Prostate gland (tissue), 2 donors: ENCODE data around the gene LAD1. TPM values are rescaled to one million over a fixed set of nuclear protein-coding genes. Genes with fewer than 3 reads are reported as not detected.

Experiments used
- DNase-seq: peaks from one replicate; pipeline ENCODE4 v3.0.0-alpha.2; 2019; ENCODE audit warnings: low spot score
- H3K27ac ChIP-seq, 2 donors: fragments of 200-600 bp; sonication (generic); 2 replicates each; pipeline ENCODE4 v1.5.1; 2017 to 2019
- H3K27me3 ChIP-seq: fragments of 200-600 bp; sonication (generic); replicated peaks from 2 replicates; pipeline ENCODE4 v1.5.1; 2019; ENCODE audit not compliant: insufficient read depth
- H3K36me3 ChIP-seq, 2 donors: fragments of 200-600 bp; sonication (generic); 1 replicate in 1 of 2; 2 replicates in 1 of 2; pipeline versions ENCODE4 v1.5.1 to v1.8.1; 2017 to 2019
- H3K4me1 ChIP-seq: fragments of 200-600 bp; sonication (generic); replicated peaks from 2 replicates; pipeline ENCODE4 v1.5.1; 2019
- H3K4me3 ChIP-seq, 2 donors: fragments of 200-600 bp; sonication (generic); 2 replicates each; pipeline ENCODE4 v1.5.1; 2017 to 2019
- H3K9me3 ChIP-seq: fragments of 200-600 bp; sonication (generic); 2 replicates; pipeline ENCODE4 v1.5.1; 2017
- POLR2A ChIP-seq: fragments of 450-650 bp; IDR thresholded peaks from one replicate; pipeline ENCODE4 v1.6.1; 2016; ENCODE audit warnings: antibody characterized with exemption, mild to moderate bottlenecking
- POLR2AphosphoS5 ChIP-seq: sonication (generic); formaldehyde crosslinking; IDR thresholded peaks from one replicate; pipeline ENCODE4 v1.6.1; 2017; ENCODE audit warnings: antibody characterized with exemption
- WGBS: methylation state at CpG from one replicate; pipeline ENCODE4 v1.1.5; 2018; 5-methylcytosine and 5-hydroxymethylcytosine counted together
- intact Hi-C: fragments of 100-400 bp; cut with DNase I; formaldehyde crosslinking; loops from one replicate; pipeline ENCODE4 v1.14.2; 2022
- total RNA-seq, 2 donors: library from RNA; depleted of rRNA; stranded (reverse); fragments of >200 nt; gene quantifications; one replicate each; pipeline ENCODE4 v1.1.0, GENCODE V29; 2016
- TF ChIP-seq, protein P1 (sequence below), 4 experiments: fragments of 200-600 bp in 2 of 4; fragments of 450-650 bp in 2 of 4; sonication (generic) in 2 of 4; IDR thresholded peaks; 1 replicate in 3 of 4; 2 replicates in 1 of 4; pipeline ENCODE4 v1.5.1; 2016 to 2019; ENCODE audit warnings: antibody characterized with exemption in 4 of 4, mild to moderate bottlenecking in 2 of 4, moderate library complexity in 2 of 4

Gene LAD1
- total RNA-seq, 2 donors from 2014 or later, result 12.8 to 26.8 TPM

DNA sequence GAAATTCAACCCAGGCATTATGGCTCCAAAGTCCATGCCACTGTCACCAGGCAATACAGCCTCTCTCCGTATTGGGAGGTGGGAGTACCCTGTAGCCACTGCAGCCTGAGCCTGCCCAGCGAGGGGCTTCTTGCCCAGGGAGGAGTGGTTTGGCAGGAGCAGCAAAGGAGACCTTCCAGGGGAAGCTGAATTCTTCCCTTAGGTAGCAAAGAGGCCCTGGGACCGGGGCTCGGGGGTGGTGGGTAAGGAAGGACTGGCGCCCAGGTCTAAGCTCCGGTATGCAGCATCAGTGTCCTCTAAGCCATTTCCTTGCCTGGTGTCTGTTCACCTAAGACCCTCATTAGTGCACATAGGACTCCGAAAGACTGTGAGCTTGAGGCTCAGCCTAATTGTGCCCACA lies 38.6 kb downstream of the LAD1 start:
- H3K4me1 ChIP-seq, result no peaks in the 10 kb centered on the region
- WGBS, result 85% methylated on average over 7 of the region's 7 CpGs
- H3K4me3 ChIP-seq, result no peak overlapping the region
- H3K36me3 ChIP-seq, result no peaks in the 10 kb centered on the region
- H3K27me3 ChIP-seq, result no peaks in the 10 kb centered on the region
- no peaks in the 10 kb centered on the region for H3K9me3 ChIP-seq
- no peak for DNase-seq
- no peak overlapping the region for H3K27ac ChIP-seq
- intact Hi-C loops, result loop anchor here (5.0 kb wide), 1 partner anchor 108 kb away; no protein-coding TSS in a partner anchor
- TF ChIP-seq, protein P1, sequence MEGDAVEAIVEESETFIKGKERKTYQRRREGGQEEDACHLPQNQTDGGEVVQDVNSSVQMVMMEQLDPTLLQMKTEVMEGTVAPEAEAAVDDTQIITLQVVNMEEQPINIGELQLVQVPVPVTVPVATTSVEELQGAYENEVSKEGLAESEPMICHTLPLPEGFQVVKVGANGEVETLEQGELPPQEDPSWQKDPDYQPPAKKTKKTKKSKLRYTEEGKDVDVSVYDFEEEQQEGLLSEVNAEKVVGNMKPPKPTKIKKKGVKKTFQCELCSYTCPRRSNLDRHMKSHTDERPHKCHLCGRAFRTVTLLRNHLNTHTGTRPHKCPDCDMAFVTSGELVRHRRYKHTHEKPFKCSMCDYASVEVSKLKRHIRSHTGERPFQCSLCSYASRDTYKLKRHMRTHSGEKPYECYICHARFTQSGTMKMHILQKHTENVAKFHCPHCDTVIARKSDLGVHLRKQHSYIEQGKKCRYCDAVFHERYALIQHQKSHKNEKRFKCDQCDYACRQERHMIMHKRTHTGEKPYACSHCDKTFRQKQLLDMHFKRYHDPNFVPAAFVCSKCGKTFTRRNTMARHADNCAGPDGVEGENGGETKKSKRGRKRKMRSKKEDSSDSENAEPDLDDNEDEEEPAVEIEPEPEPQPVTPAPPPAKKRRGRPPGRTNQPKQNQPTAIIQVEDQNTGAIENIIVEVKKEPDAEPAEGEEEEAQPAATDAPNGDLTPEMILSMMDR (IDR thresholded peaks at IDR 0.05), result no peak
- no peak for TF ChIP-seq POLR2AphosphoS5
- TF ChIP-seq POLR2A, result no peak

- no peaks in the 10 kb centered on the region for H3K36me3 ChIP-seq
- no peak overlapping the region for H3K4me3 ChIP-seq
- TF ChIP-seq POLR2A (no peak), POLR2AphosphoS5 (no peak)
- TF ChIP-seq, protein P1 (IDR thresholded peaks at IDR 0.05), result no peak
- no peaks in the 10 kb centered on the region for H3K4me1 ChIP-seq
- no peaks in the 10 kb centered on the region for H3K9me3 ChIP-seq
- WGBS, result 94% methylated on average over 2 of the region's 2 CpGs
- no peak for DNase-seq
- H3K27ac ChIP-seq, result no peak overlapping the region
- no peaks in the 10 kb centered on the region for H3K27me3 ChIP-seq
- intact Hi-C loops, result loop anchor here (5.0 kb wide), 1 partner anchor 108 kb away; no protein-coding TSS in a partner anchor
These were observed 39.3 kb downstream of the LAD1 start for GRCh38 chr1:201359873-201360210.

DNA sequence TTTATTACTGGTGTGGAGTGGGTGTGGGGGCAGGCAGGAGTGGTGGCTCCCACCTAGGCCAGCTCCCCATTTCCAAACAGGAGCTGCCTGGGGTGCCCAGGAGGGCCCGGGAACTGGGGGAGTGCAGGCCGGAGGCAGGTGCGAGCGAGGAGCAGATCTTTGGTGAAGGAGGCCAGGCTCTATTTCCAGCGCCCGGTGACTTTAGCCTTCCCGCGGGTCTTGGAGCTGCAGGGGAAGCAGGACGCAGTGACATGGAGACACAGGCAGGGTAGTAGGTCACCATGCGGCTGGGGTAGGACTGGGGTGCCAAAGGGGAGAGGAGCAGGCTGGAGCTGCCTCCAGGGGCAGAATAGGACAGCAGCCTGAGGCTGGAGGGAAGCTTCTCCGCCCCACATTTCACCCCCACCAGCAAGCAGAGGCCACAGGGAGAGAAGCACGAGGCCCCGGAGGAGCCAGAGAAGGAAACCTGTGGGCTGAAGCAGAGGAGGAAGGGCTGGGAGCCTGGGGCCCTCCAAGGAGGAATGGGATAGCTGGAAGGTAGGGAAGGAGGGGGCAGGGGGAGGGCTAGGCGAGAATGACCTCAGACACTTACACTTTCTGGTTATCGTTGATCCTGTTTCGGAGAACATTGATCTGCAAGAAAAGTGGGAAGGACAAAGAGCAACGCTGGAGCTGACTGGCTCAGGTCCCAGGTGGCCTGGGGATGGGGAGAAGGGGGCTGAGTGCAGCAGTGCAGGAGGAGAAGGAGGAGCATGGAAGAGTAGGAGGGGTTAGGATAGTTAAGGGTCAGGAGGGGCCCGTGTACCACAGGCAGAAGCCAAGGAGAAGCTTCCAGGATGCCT lies 39.9 kb downstream of the LAD1 start:
- no peak overlapping the region for H3K4me3 ChIP-seq
- TF ChIP-seq, protein P1 (IDR thresholded peaks at IDR 0.05), result no peak
- no peak for TF ChIP-seq POLR2AphosphoS5
- TF ChIP-seq POLR2A, result no peak
- WGBS, result 86% methylated on average over 18 of the region's 18 CpGs
- H3K9me3 ChIP-seq, result no peaks in the 10 kb centered on the region
- no peaks in the 10 kb centered on the region for H3K36me3 ChIP-seq
- H3K4me1 ChIP-seq, result no peaks in the 10 kb centered on the region
- intact Hi-C loops, result no loop called here
- no peaks in the 10 kb centered on the region for H3K27me3 ChIP-seq
- H3K27ac ChIP-seq, result no peak overlapping the region
- DNase-seq, result no peak

DNA sequence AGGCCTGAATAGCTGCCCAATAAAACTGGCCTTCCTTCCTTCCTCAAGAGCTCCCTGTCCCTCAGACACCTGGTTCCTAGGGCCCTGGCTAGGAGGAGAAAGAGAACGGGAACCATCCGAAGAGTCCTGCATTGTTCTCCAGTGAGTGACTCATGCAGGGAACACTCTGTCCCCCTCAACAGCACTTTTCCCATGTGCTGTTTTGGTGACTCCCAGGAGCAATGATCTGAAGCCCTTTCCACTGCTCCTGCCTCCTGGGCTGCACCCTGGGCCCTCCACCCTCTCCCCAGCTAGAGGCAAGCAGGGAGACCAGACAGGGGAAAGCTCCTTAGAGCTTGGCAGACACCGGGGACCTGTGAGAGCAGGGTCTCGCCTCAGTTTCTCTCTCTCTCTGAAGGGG lies 40.5 kb downstream of the LAD1 start:
- no peak for DNase-seq
- H3K4me1 ChIP-seq, result no peaks in the 10 kb centered on the region
- TF ChIP-seq POLR2AphosphoS5, result no peak
- H3K36me3 ChIP-seq, result no peaks in the 10 kb centered on the region
- 73% methylated on average over 4 of the region's 4 CpGs for WGBS
- no peaks in the 10 kb centered on the region for H3K9me3 ChIP-seq
- no peaks in the 10 kb centered on the region for H3K27me3 ChIP-seq
- intact Hi-C loops, result no loop called here
- no peak overlapping the region for H3K27ac ChIP-seq
- no peak overlapping the region for H3K4me3 ChIP-seq

DNA sequence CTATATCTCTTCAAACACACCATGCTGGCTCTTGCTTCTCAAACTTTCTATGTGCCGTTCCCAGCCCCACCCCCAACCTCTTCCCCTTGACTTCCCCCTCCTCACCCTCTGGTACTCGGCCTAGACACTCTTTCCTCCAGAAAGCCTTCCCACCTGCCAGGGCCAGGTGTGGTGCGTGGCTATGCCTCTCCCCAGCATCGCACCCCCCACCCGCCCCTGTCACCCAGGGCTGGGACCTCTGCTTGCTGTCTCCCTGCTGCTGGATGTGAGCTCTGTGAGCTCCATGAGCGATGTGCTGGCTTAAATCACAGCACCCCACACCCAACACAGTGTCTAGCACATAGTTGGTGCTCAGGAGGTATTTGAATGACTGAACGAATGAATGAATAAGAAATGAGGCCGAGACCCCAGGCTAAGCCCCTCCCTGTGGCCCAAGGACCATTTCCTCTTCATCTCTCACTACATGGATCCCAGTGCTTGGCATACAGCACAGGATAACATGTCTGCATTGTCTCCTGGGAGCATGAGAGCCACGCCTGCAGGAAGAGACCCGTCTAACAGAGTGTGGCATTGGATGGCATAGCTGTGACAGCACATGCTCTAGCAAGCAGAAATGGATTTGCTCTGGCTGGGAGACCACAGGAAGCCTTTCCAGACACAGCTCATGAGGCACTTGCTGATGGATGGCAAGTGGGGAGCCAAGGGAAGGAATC lies 41.3 kb downstream of the LAD1 start:
- Histone ChIP-seq H3K4me1 (no peaks in the 10 kb centered on the region), H3K4me3 (no peak overlapping the region), H3K9me3 (no peaks in the 10 kb centered on the region), H3K27ac (no peak overlapping the region), H3K27me3 (no peaks in the 10 kb centered on the region), H3K36me3 (no peaks in the 10 kb centered on the region)
- 80% methylated on average over 10 of the region's 10 CpGs for WGBS
- DNase-seq, result no peak
- TF ChIP-seq, protein P1 (IDR thresholded peaks at IDR 0.05), result no peak
- no peak for TF ChIP-seq POLR2A
- TF ChIP-seq POLR2AphosphoS5, result no peak
- intact Hi-C loops, result no loop called here
